ENCODE data around the gene TMEM201.

- TF ChIP-seq POLR2A (IDR thresholded peaks at IDR 0.05) (no peak), CTCF (IDR thresholded peaks at IDR 0.05) (no peak)
These were observed 21.8 kb downstream of the TMEM201 start for GRCh38 chr1:9610548-9610947.
